Pancreas (tissue), 10 donors: ENCODE measurements around the gene CHST12. TPM values are rescaled to one million over a fixed set of nuclear protein-coding genes. Genes with fewer than 3 reads are reported as not detected.
A peak's percentile ranks its signal among the peaks of the same experiment; 100 is the strongest.

ENCODE experiments used
- ATAC-seq, 4 donors: fragments of 200-7000 bp; cut with Tn5 transposase; one replicate each; pipeline versions ENCODE4 v1.8.0 to v1.9.1; 2020; ENCODE audit warnings: mild to moderate bottlenecking in 4 of 4, moderate library complexity in 4 of 4
- DNase-seq, 6 donors: peaks; one replicate each; pipeline ENCODE4 v3.0.0-alpha.2; 2020
- FAIRE-seq: peaks from 2 replicates; lab custom pipeline; 2012; peaks lifted over from hg19 to GRCh38; lab: Jason Lieb, UNC
- H3K27ac ChIP-seq, 4 donors: fragments of 200-600 bp; sonication (generic); 1 replicate in 3 of 4; 2 replicates in 1 of 4; pipeline versions ENCODE4 v1.5.0 to v1.8.0; 2020
- H3K27me3 ChIP-seq, 4 donors: fragments of 200-600 bp; one replicate each; pipeline ENCODE4 v1.8.0; 2021
- H3K36me3 ChIP-seq, 3 donors: fragments of 200-600 bp; sonication (generic) in 1 of 3; one replicate each; pipeline versions ENCODE4 v1.5.0 to v1.8.0; 2020 to 2021
- H3K4me1 ChIP-seq, 3 donors: fragments of 200-600 bp; one replicate each; pipeline ENCODE4 v1.8.0; 2021
- H3K4me3 ChIP-seq, 4 donors: fragments of 200-600 bp; sonication (generic) in 2 of 4; one replicate each; pipeline versions ENCODE4 v1.5.0 to v1.8.0; 2020 to 2021
- H3K9me3 ChIP-seq, 4 donors: fragments of 200-600 bp; one replicate each; pipeline ENCODE4 v1.8.0; 2021
- CTCF ChIP-seq, 4 donors: fragments of 200-600 bp; sonication (generic) in 3 of 4; IDR thresholded peaks; one replicate each; pipeline versions ENCODE4 v1.5.0 to v1.8.0; 2021; ENCODE audit warnings: antibody characterized with exemption in 4 of 4
- WGBS, 2 donors: extraction: QIAGEN DNeasy Blood & Tissue Kit; methylation state at CpG; one replicate each; pipeline ENCODE4 v1.1.7; 2013; 5-methylcytosine and 5-hydroxymethylcytosine counted together
- intact Hi-C, 3 donors: fragments of 100-400 bp; cut with DNase I; formaldehyde crosslinking; loops; one replicate each; pipeline versions ENCODE4 v1.11.1 to v1.14.2; 2022
- polyA plus RNA-seq, 2 donors: library from polyadenylated mRNA; stranded (reverse); fragments of 200-250 nt; gene quantifications; one replicate each; pipeline ENCODE4 v1.2.3, GENCODE V29; 2013
- total RNA-seq, 6 donors: library from RNA; stranded (reverse); fragmentation: NEBNext Ultra II Directional in 4 of 6; extraction: Animal tissue kit (Norgen Biotek cat#: 25700) in 4 of 6; gene quantifications; one replicate each; pipeline versions ENCODE4 v1.2.1 to v1.2.4, GENCODE V29; 2021 to 2023
- donor health status: healthy with polysubstance abuse.
- donor health status: DM: no; HTN: no; CAD: no; lungs with moderate emphysema.
- donor health status: DM: no; HTN: no; CAD: no.
- donor health status: control.
- donor health status: control.
- donor health status: Bipolar disorder and iron deficiency.
- donor health status: DM: yes; HTN: yes; CAD: no.
- donor health status: DM: no; HTN: no; CAD: no.
- donor health status: DM: no; HTN: no; CAD: no.
- donor health status: DM: yes; HTN: yes; CAD: no.

CHST12 gene
- total and polyA plus RNA-seq, 8 donors = 7.0 to 13.2 (median 8.2) TPM

GRCh38 chr7:2409745-2410414 lies 6.5 kb downstream of the CHST12 start:
- Histone ChIP-seq H3K36me3 (no peaks in the 10 kb centered on the region), H3K27ac (no peak overlapping the region), H3K4me3 (no peak overlapping the region), H3K9me3 (no peaks in the 10 kb centered on the region), H3K4me1 (peaks cover 10 to 26% (median 18%) of the 10 kb centered on the region in 3 donors), H3K27me3 (no peaks in the 10 kb centered on the region)
- DNase-seq (no peak), ATAC-seq (no peak), FAIRE-seq (no peak)
- intact Hi-C loops = no loop called here
- no peak for TF ChIP-seq CTCF (IDR thresholded peaks at IDR 0.05)
- 82 to 83% methylated on average over 15 of the region's 15 CpGs for WGBS, 2 donors

- H3K27me3 ChIP-seq = no peaks in the 10 kb centered on the region
- H3K27ac ChIP-seq = peak overlapping the region in 1 of 4 donors; percentile 51
- H3K4me1 ChIP-seq = peaks cover 10 to 21% (median 18%) of the 10 kb centered on the region in 3 donors
- H3K4me3 ChIP-seq = no peak overlapping the region
- FAIRE-seq (no peak), ATAC-seq (no peak), DNase-seq (no peak)
- no peak for TF ChIP-seq CTCF (IDR thresholded peaks at IDR 0.05)
- 94 to 97% methylated on average over 1 of the region's 1 CpG for WGBS, 2 donors
- no peaks in the 10 kb centered on the region for H3K36me3 ChIP-seq
- no peaks in the 10 kb centered on the region for H3K9me3 ChIP-seq
- intact Hi-C loops = no loop called here
Measured at GRCh38 chr7:2411049-2411448, 7.6 kb downstream of the CHST12 start.

- no peak for TF ChIP-seq CTCF (IDR thresholded peaks at IDR 0.05)
- H3K27me3 ChIP-seq = no peaks in the 10 kb centered on the region
- FAIRE-seq (no peak), ATAC-seq (peak in 3 of 4 donors; percentile 65 to 85 (median 69)), DNase-seq (no peak)
- H3K4me3 ChIP-seq = no peak overlapping the region
- no peaks in the 10 kb centered on the region for H3K36me3 ChIP-seq
- H3K9me3 ChIP-seq = no peaks in the 10 kb centered on the region
- H3K27ac ChIP-seq = peak overlapping the region in 2 of 4 donors; percentile 44 to 51
- intact Hi-C loops = no loop called here
- 14 to 17% methylated on average over 12 of the region's 12 CpGs for WGBS, 2 donors
- H3K4me1 ChIP-seq = peaks cover 10 to 21% (median 18%) of the 10 kb centered on the region in 3 donors
Measured at GRCh38 chr7:2411815-2412586, 8.6 kb downstream of the CHST12 start.

- no peaks in the 10 kb centered on the region for H3K36me3 ChIP-seq
- intact Hi-C loops = no loop called here
- TF ChIP-seq CTCF (IDR thresholded peaks at IDR 0.05) = no peak
- no peak overlapping the region for H3K4me3 ChIP-seq
- H3K4me1 ChIP-seq = peaks cover 10 to 21% (median 18%) of the 10 kb centered on the region in 3 donors
- WGBS, 2 donors = 50 to 52% methylated on average over 3 of the region's 3 CpGs
- H3K27ac ChIP-seq = peak overlapping the region in 2 of 4 donors; percentile 44 to 51
- ATAC-seq (peak in 3 of 4 donors; percentile 22 to 49 (median 33)), FAIRE-seq (no peak), DNase-seq (no peak)
- no peaks in the 10 kb centered on the region for H3K9me3 ChIP-seq
- H3K27me3 ChIP-seq = no peaks in the 10 kb centered on the region
Measured at GRCh38 chr7:2412587-2413201, 9.3 kb downstream of the CHST12 start.
